GM23338 (cell line): ENCODE results near the gene WWP2.

Source experiments
- JUNB ChIP-seq: IDR thresholded peaks from one replicate; pipeline ENCODE4 v1.6.1; 2016; ENCODE audit warnings: antibody characterized with exemption; ENCODE audit not compliant: unreplicated experiment
- POLR2AphosphoS5 ChIP-seq: IDR thresholded peaks from 2 replicates; pipeline ENCODE4 v1.6.1; 2016; ENCODE audit warnings: antibody characterized with exemption, low read depth
- TF ChIP-seq, protein P1 (sequence below), 2 experiments: fragments of 200-600 bp in 1 of 2; sonication (generic) in 1 of 2; conservative IDR thresholded peaks; 2 replicates each; pipeline versions ENCODE4 v1.5.1 to v1.6.1; 2016 to 2017; ENCODE audit warnings: antibody characterized with exemption in 2 of 2, low read depth in 2 of 2, mild to moderate bottlenecking in 2 of 2, moderate library complexity in 1 of 2

DNA sequence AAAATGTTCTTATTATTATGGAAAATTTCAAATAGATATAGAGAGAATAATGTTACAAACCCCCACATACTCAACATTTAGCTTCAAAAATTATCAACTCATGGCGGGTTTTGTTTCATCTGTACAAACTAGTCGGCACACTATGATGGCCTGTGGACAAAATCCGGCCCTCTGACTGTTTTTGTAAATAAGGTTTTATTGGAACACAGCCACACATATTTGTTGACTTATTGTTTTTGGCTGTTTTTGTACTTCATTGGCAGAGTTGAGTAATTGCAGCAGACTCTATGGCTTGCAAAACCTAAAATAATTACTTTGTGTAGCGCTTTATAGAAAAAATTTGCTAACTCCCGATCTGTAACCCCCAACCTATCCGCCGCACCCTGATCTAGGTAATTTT, 147.6 kb downstream of the WWP2 start:
- TF ChIP-seq JUNB (no peak), POLR2AphosphoS5 (no peak)
- TF ChIP-seq, protein P1, sequence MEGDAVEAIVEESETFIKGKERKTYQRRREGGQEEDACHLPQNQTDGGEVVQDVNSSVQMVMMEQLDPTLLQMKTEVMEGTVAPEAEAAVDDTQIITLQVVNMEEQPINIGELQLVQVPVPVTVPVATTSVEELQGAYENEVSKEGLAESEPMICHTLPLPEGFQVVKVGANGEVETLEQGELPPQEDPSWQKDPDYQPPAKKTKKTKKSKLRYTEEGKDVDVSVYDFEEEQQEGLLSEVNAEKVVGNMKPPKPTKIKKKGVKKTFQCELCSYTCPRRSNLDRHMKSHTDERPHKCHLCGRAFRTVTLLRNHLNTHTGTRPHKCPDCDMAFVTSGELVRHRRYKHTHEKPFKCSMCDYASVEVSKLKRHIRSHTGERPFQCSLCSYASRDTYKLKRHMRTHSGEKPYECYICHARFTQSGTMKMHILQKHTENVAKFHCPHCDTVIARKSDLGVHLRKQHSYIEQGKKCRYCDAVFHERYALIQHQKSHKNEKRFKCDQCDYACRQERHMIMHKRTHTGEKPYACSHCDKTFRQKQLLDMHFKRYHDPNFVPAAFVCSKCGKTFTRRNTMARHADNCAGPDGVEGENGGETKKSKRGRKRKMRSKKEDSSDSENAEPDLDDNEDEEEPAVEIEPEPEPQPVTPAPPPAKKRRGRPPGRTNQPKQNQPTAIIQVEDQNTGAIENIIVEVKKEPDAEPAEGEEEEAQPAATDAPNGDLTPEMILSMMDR (conservative IDR thresholded peaks at IDR 0.05; ENCODE audit: low read depth in 2 of 2): no peak
